ENCODE data around the gene DNAI2.

GRCh38 chr17:74328487-74328886, 54.5 kb downstream of the DNAI2 start:
- no peak for TF ChIP-seq POLR2AphosphoS5 (IDR thresholded peaks at IDR 0.05)
- TF ChIP-seq CTCF (IDR thresholded peaks at IDR 0.05; ENCODE audit: poor library complexity, severe bottlenecking) = no peak

Data from neural cell (in vitro differentiated cells).